HCT116 (cell line): ENCODE results near the gene LCE2A. TPM values are rescaled to one million over a fixed set of nuclear protein-coding genes. Genes with fewer than 3 reads are reported as not detected.

Source experiments
- ATAC-seq: fragments of 200-7000 bp; cut with Tn5 transposase; 2 replicates; pipeline ENCODE4 v1.9.1; 2020; ENCODE audit warnings: mild to moderate bottlenecking, moderate library complexity
- BruUV-seq: library from RNA; stranded (reverse); fragments of 400-500 nt; replicated peaks from 2 replicates; lab custom pipeline; 2021; lab: Mats Ljungman, UMichigan
- CTCF ChIA-PET: fragments of 300-600 bp; sonication (Branson Sonifier 250); formaldehyde crosslinking; loops from one replicate; lab custom pipeline; 2021; ENCODE audit warnings: antibody characterized with exemption; lab: Charles Lee
- POLR2A ChIA-PET: fragments of 300-600, 350-600 bp; sonication (Branson Sonifier 250); formaldehyde crosslinking; loops from one replicate; lab custom pipeline; 2021; ENCODE audit warnings: antibody characterized with exemption; lab: Charles Lee
- RAD21 ChIA-PET, 2 experiments: fragments of 300-600 bp; sonication (Branson Sonifier 250); formaldehyde crosslinking; loops; one replicate each; lab custom pipeline; 2023; ENCODE audit warnings: low total read pairs in 2 of 2; ENCODE audit not compliant: uncharacterized antibody in 2 of 2, unreplicated experiment in 2 of 2, low non-redundant PET in 1 of 2; lab: Charles Lee
- DNase-seq: peaks from one replicate; pipeline ENCODE4 v3.0.0-alpha.2; 2010; ENCODE audit warnings: low read depth, low spot score
- H2AFZ ChIP-seq: fragments of 200-600 bp; shearing (Covaris generic), sonication (generic); 2 replicates; pipeline ENCODE4 v1.6.1; 2017; ENCODE audit warnings: low read depth, mixed run types, mixed read lengths, antibody characterized with exemption, low read length; ENCODE audit not compliant: poor library complexity, severe bottlenecking
- H3K27ac ChIP-seq: 2 replicates; pipeline ENCODE4 v1.5.1; 2012; ENCODE audit warnings: low read depth, low read length
- H3K27me3 ChIP-seq: fragments of 200-600 bp; sonication (generic); 2 replicates; pipeline ENCODE4 v1.6.1; 2016; ENCODE audit warnings: mixed run types, low read length, mixed read lengths; ENCODE audit not compliant: insufficient read depth
- H3K36me3 ChIP-seq, 2 experiments: fragments of 200-500 bp in 1 of 2; fragments of 200-600 bp in 1 of 2; sonication (Bioruptor generic) in 1 of 2; sonication (generic) in 1 of 2; 2 replicates each; pipeline versions ENCODE4 v1.5.1 to v1.6.1; 2014 to 2016; ENCODE audit warnings: low read length in 2 of 2, inconsistent platforms in 1 of 2, mixed read lengths in 1 of 2, mixed run types in 1 of 2; ENCODE audit not compliant: insufficient read depth in 2 of 2, control insufficient read depth in 1 of 2
- H3K4me1 ChIP-seq, 2 experiments: fragments of 200-600 bp in 1 of 2; sonication (generic) in 1 of 2; 2 replicates each; pipeline versions ENCODE4 v1.5.1 to v1.6.1; 2012 to 2017; ENCODE audit warnings: low read length in 2 of 2, inconsistent platforms in 1 of 2, mild to moderate bottlenecking in 1 of 2, mixed read lengths in 1 of 2, mixed run types in 1 of 2, moderate library complexity in 1 of 2; ENCODE audit not compliant: insufficient read depth in 2 of 2, control insufficient read depth in 1 of 2
- H3K4me2 ChIP-seq: fragments of 200-600 bp; sonication (generic); 2 replicates; pipeline ENCODE4 v1.6.1; 2017; ENCODE audit warnings: mixed run types, low read length, mixed read lengths
- H3K4me3 ChIP-seq, 2 experiments: fragments of 200-600 bp in 1 of 2; sonication (generic) in 1 of 2; replicated peaks in 1 of 2; 2 replicates each; pipeline ENCODE4 v1.5.1; 2011 to 2016; ENCODE audit warnings: low read length in 2 of 2, control low read depth in 1 of 2, low read depth in 1 of 2, mild to moderate bottlenecking in 1 of 2, mixed read lengths in 1 of 2, mixed run types in 1 of 2
- H3K79me2 ChIP-seq: fragments of 200-600 bp; sonication (generic); 2 replicates; pipeline ENCODE4 v1.6.1; 2017; ENCODE audit warnings: mild to moderate bottlenecking, mixed run types, low read length, moderate library complexity, mixed read lengths; ENCODE audit not compliant: insufficient read depth
- H3K9ac ChIP-seq: fragments of 200-600 bp; sonication (generic); 2 replicates; pipeline ENCODE4 v1.6.1; 2016; ENCODE audit warnings: low read length, mixed read lengths
- H3K9me2 ChIP-seq: fragments of 200-600 bp; sonication (generic), shearing (Covaris generic); 2 replicates; pipeline ENCODE4 v1.6.1; 2017; ENCODE audit warnings: mixed run types, mild to moderate bottlenecking, moderate library complexity; ENCODE audit not compliant: insufficient read depth
- H3K9me3 ChIP-seq, 2 experiments: fragments of 200-500 bp in 1 of 2; fragments of 200-600 bp in 1 of 2; sonication (Bioruptor generic) in 1 of 2; sonication (generic) in 1 of 2; 2 replicates each; pipeline ENCODE4 v1.6.1; 2014 to 2017; ENCODE audit warnings: low read length in 2 of 2, mixed read lengths in 2 of 2, inconsistent platforms in 1 of 2, low read depth in 1 of 2, mild to moderate bottlenecking in 1 of 2, mixed run types in 1 of 2, moderate library complexity in 1 of 2; ENCODE audit not compliant: control insufficient read depth in 1 of 2, insufficient read depth in 1 of 2
- H4K20me1 ChIP-seq: fragments of 200-600 bp; sonication (generic), shearing (Covaris generic); 2 replicates; pipeline ENCODE4 v1.6.1; 2017; ENCODE audit warnings: mixed run types, mild to moderate bottlenecking, moderate library complexity; ENCODE audit not compliant: insufficient read depth
- CBX3 ChIP-seq: IDR thresholded peaks from 2 replicates; pipeline ENCODE4 v1.6.1; 2012; ENCODE audit warnings: low read depth
- CEBPB ChIP-seq: IDR thresholded peaks from 2 replicates; pipeline ENCODE4 v1.6.1; 2012; ENCODE audit warnings: low read depth
- EGR1 ChIP-seq: IDR thresholded peaks from 2 replicates; pipeline ENCODE4 v1.6.1; 2012; ENCODE audit warnings: low read depth
- ELF1 ChIP-seq: IDR thresholded peaks from 2 replicates; pipeline ENCODE4 v1.6.1; 2012; ENCODE audit warnings: low read depth, borderline replicate concordance
- EZH2 ChIP-seq: fragments of 200-600 bp; sonication (generic); IDR thresholded peaks from 2 replicates; pipeline ENCODE4 v1.6.1; 2017; ENCODE audit warnings: antibody characterized with exemption, mixed run types
- EZH2phosphoT487 ChIP-seq: fragments of 200-600 bp; IDR thresholded peaks from 2 replicates; pipeline ENCODE4 v1.6.1; 2018; ENCODE audit warnings: antibody characterized with exemption, borderline replicate concordance
- FOSL1 ChIP-seq: IDR thresholded peaks from 2 replicates; pipeline ENCODE4 v1.6.1; 2012; ENCODE audit warnings: low read depth
- POLR2A ChIP-seq: IDR thresholded peaks from 2 replicates; pipeline ENCODE4 v1.7.0; 2011; ENCODE audit warnings: borderline replicate concordance; ENCODE audit not compliant: insufficient read depth, insufficient read length; ENCODE audit errors: extremely low read depth
- RAD21 ChIP-seq: IDR thresholded peaks from 2 replicates; pipeline ENCODE4 v1.6.1; 2012; ENCODE audit warnings: low read depth, mild to moderate bottlenecking
- SIN3A ChIP-seq: IDR thresholded peaks from 2 replicates; pipeline ENCODE4 v1.6.1; 2012; ENCODE audit warnings: low read depth
- SP1 ChIP-seq: IDR thresholded peaks from 2 replicates; pipeline ENCODE4 v1.6.1; 2012; ENCODE audit warnings: low read depth
- TCF7L2 ChIP-seq: IDR thresholded peaks from 2 replicates; pipeline ENCODE4 v1.7.0; 2011; ENCODE audit warnings: borderline replicate concordance, inconsistent platforms; ENCODE audit not compliant: insufficient read depth, insufficient read length; ENCODE audit errors: extremely low read depth
- YY1 ChIP-seq: IDR thresholded peaks from 2 replicates; pipeline ENCODE4 v1.6.1; 2011; ENCODE audit warnings: low read length, low read depth, moderate library complexity, mild to moderate bottlenecking; ENCODE audit not compliant: insufficient replicate concordance; ENCODE audit errors: extremely low read depth
- ZBTB33 ChIP-seq: IDR thresholded peaks from 2 replicates; pipeline ENCODE4 v1.6.1; 2011; ENCODE audit warnings: mild to moderate bottlenecking, low read length, moderate library complexity; ENCODE audit not compliant: insufficient replicate concordance; ENCODE audit errors: extremely low read depth
- ZNF274 ChIP-seq: fragments of 200-500 bp; sonication (Bioruptor generic); IDR thresholded peaks from 2 replicates; pipeline ENCODE4 v1.6.1; 2014; ENCODE audit warnings: mild to moderate bottlenecking, low read depth, low read length, inconsistent platforms
- intact Hi-C: fragments of 100-400 bp; cut with micrococcal nuclease; formaldehyde crosslinking; loops from 2 replicates; pipeline ENCODE4 v1.10.0; 2022
- total RNA-seq: library from RNA; stranded (reverse); gene quantifications from one replicate; pipeline ENCODE4 v1.2.1, GENCODE V29; 2021; ENCODE audit not compliant: unreplicated experiment
- TF ChIP-seq, protein P1 (sequence below), 3 experiments: fragments of 200-600 bp in 1 of 3; sonication (generic) in 1 of 3; IDR thresholded peaks in 2 of 3; conservative IDR thresholded peaks in 1 of 3; 2 replicates each; pipeline ENCODE4 v1.5.1; 2012 to 2017; ENCODE audit warnings: low read depth in 2 of 3, low read length in 2 of 3, antibody characterized with exemption in 1 of 3, borderline replicate concordance in 1 of 3, control low read depth in 1 of 3, mild to moderate bottlenecking in 1 of 3, mixed read lengths in 1 of 3, mixed run types in 1 of 3, moderate library complexity in 1 of 3; ENCODE audit not compliant: insufficient read depth in 1 of 3
- TF ChIP-seq, protein P2 (sequence below): IDR thresholded peaks from 2 replicates; pipeline ENCODE4 v1.6.1; 2012
- TF ChIP-seq, protein P3 (sequence below): IDR thresholded peaks from 2 replicates; pipeline ENCODE4 v1.6.1; 2012
- TF ChIP-seq, protein P4 (sequence below): IDR thresholded peaks from 2 replicates; pipeline ENCODE4 v1.6.1; 2012; ENCODE audit warnings: low read depth

LCE2A gene
- total RNA-seq, 1 experiment from 2014 or later, result not detected

GRCh38 chr1:152737997-152738396, 39.9 kb downstream of the LCE2A start:
- Histone ChIP-seq H3K27me3 (peaks cover 45% of the 10 kb centered on the region), H3K9ac (no peak overlapping the region), H3K4me1 (no peaks in the 10 kb centered on the region), H3K36me3 (no peaks in the 10 kb centered on the region), H3K4me2 (no peak overlapping the region), H3K4me3 (no peak overlapping the region), H3K27ac (no peak overlapping the region), H4K20me1 (no peaks in the 10 kb centered on the region), H2AFZ (no peak overlapping the region), H3K79me2 (no peaks in the 10 kb centered on the region), H3K9me3 (no peaks in the 10 kb centered on the region), H3K9me2 (no peaks in the 10 kb centered on the region)
- no peak for ATAC-seq
- no TSS peak for BruUV-seq
- TF ChIP-seq, protein P1, sequence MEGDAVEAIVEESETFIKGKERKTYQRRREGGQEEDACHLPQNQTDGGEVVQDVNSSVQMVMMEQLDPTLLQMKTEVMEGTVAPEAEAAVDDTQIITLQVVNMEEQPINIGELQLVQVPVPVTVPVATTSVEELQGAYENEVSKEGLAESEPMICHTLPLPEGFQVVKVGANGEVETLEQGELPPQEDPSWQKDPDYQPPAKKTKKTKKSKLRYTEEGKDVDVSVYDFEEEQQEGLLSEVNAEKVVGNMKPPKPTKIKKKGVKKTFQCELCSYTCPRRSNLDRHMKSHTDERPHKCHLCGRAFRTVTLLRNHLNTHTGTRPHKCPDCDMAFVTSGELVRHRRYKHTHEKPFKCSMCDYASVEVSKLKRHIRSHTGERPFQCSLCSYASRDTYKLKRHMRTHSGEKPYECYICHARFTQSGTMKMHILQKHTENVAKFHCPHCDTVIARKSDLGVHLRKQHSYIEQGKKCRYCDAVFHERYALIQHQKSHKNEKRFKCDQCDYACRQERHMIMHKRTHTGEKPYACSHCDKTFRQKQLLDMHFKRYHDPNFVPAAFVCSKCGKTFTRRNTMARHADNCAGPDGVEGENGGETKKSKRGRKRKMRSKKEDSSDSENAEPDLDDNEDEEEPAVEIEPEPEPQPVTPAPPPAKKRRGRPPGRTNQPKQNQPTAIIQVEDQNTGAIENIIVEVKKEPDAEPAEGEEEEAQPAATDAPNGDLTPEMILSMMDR (IDR thresholded peaks at IDR 0.05 in 2 of 3, conservative IDR thresholded peaks at IDR 0.05 in 1 of 3; ENCODE audit: borderline replicate concordance in 1 of 3, insufficient read depth in 1 of 3, low read depth in 2 of 3, low read length in 2 of 3), result no peak
- no peak for TF ChIP-seq EZH2
- no peak for TF ChIP-seq EZH2phosphoT487
- no peak for TF ChIP-seq ELF1
- no peak for TF ChIP-seq POLR2A
- no peak for TF ChIP-seq CBX3
- no peak for TF ChIP-seq RAD21
- TF ChIP-seq EGR1, result no peak
- no peak for TF ChIP-seq SIN3A
- TF ChIP-seq, protein P2, sequence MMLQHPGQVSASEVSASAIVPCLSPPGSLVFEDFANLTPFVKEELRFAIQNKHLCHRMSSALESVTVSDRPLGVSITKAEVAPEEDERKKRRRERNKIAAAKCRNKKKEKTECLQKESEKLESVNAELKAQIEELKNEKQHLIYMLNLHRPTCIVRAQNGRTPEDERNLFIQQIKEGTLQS, result no peak
- TF ChIP-seq SP1, result no peak
- no peak for TF ChIP-seq YY1
- no peak for TF ChIP-seq TCF7L2
- TF ChIP-seq FOSL1, result no peak
- no peak for TF ChIP-seq CEBPB
- no peak for TF ChIP-seq ZNF274
- TF ChIP-seq, protein P3, sequence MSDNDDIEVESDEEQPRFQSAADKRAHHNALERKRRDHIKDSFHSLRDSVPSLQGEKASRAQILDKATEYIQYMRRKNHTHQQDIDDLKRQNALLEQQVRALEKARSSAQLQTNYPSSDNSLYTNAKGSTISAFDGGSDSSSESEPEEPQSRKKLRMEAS, result no peak
- TF ChIP-seq, protein P4, sequence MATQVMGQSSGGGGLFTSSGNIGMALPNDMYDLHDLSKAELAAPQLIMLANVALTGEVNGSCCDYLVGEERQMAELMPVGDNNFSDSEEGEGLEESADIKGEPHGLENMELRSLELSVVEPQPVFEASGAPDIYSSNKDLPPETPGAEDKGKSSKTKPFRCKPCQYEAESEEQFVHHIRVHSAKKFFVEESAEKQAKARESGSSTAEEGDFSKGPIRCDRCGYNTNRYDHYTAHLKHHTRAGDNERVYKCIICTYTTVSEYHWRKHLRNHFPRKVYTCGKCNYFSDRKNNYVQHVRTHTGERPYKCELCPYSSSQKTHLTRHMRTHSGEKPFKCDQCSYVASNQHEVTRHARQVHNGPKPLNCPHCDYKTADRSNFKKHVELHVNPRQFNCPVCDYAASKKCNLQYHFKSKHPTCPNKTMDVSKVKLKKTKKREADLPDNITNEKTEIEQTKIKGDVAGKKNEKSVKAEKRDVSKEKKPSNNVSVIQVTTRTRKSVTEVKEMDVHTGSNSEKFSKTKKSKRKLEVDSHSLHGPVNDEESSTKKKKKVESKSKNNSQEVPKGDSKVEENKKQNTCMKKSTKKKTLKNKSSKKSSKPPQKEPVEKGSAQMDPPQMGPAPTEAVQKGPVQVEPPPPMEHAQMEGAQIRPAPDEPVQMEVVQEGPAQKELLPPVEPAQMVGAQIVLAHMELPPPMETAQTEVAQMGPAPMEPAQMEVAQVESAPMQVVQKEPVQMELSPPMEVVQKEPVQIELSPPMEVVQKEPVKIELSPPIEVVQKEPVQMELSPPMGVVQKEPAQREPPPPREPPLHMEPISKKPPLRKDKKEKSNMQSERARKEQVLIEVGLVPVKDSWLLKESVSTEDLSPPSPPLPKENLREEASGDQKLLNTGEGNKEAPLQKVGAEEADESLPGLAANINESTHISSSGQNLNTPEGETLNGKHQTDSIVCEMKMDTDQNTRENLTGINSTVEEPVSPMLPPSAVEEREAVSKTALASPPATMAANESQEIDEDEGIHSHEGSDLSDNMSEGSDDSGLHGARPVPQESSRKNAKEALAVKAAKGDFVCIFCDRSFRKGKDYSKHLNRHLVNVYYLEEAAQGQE, result no peak
- no peak for TF ChIP-seq ZBTB33
- ChIA-PET RAD21 (no interaction called here), POLR2A (no interaction called here), CTCF (no interaction called here)
- DNase-seq, result no peak
- intact Hi-C loops, result no loop called here
